Measurements from ENCODE around the gene SSBP2.

Gene SSBP2

GRCh38 chr5:81753429-81753828, 2.5 kb upstream of the SSBP2 start:
- DNase-seq (ENCODE audit: insufficient read length, low spot score) (no peak), FAIRE-seq (no peak)
- no peak for TF ChIP-seq CTCF (IDR thresholded peaks at IDR 0.05; ENCODE audit: insufficient read depth, missing control alignments)

- no peak for TF ChIP-seq CTCF (IDR thresholded peaks at IDR 0.05; ENCODE audit: insufficient read depth, missing control alignments)
- DNase-seq (ENCODE audit: insufficient read length, low spot score) (no peak), FAIRE-seq (no peak)
These were observed 1.7 kb upstream of the SSBP2 start for GRCh38 chr5:81752644-81752963.

DNA sequence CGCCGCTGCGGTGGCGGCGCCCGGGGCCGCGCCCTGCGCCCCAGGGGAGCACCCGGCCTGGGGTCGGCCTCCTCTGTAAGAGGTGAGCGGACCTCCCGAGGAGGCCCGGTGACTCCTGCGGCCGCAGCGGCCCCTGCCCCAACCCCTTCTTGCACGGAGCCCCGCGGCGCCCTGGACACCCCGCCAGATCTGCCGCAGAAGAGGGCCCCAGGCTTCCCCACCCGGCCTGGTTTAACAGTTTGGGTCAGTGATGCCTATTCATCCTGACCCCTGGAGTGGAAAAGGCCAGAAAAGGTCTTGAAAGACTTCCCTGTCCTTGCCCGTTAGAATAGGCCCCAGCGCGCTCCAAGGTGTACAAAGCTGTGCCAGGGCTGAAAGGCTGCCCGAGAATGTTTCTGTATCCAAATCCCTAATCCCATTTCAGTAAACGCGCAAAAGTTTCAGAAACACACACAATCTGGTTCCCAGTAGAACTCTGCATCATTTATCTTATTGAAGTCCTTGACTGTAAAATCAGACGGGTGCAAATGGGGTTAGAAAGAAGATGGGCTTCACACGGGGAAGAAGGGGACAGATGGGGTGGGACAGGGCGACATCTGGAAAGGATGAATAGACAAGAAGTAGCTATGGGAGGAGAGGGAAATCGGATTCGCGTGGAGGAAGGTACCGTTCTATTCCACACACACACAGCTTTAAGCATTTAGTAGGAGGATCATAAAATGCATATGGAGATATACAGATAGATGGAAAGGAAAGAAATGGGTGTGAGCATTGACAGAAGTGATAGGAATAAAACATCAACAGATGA, 1.1 kb upstream of the SSBP2 start:
- DNase-seq (ENCODE audit: insufficient read length, low spot score), result no peak
- peak; percentile 77 for FAIRE-seq
- TF ChIP-seq CTCF (IDR thresholded peaks at IDR 0.05; ENCODE audit: insufficient read depth, missing control alignments), result no peak

DNA sequence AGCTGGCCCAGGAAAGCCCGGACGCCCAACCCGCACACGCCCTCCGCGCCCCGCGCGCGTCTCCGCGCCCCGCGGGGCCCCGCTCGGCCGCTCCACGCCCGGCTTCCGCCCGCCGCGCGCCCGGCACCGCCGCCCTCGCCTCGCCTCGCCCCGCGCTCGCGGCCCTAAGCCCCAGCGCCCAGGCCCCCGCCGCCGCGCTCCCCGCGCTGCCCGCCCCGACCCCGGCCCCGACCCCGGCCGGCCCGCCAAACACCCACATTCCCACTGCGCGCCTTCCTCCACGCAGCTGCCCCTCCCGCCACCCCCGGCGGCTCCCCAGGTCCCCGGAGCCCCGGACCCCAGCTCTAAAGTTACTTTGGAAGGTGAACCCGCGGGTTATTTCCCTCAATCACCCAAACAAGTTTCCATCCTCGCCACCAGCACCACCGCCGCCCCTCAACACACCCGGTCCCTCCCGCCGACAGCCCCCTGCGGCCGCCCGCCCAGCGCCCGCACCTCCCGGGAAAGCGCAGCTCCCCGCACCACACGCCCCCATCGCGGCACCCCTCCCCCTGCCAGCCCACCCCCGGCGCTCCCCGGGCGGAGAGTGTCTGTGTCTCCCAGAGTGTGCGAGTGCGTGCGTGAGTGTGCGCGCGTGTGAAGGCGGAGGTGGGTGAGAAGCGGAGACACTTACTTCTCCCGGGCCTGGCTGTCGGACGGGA, 439 bp downstream of the SSBP2 start:
- DNase-seq (ENCODE audit: insufficient read length, low spot score) (no peak), FAIRE-seq (no peak)
- no peak for TF ChIP-seq CTCF (IDR thresholded peaks at IDR 0.05; ENCODE audit: insufficient read depth, missing control alignments)

GRCh38 chr5:81749561-81750307, 1.2 kb downstream of the SSBP2 start:
- FAIRE-seq, result no peak

GRCh38 chr5:81749192-81749560, 1.7 kb downstream of the SSBP2 start:
- DNase-seq (ENCODE audit: insufficient read length, low spot score), result no peak
- TF ChIP-seq CTCF (IDR thresholded peaks at IDR 0.05; ENCODE audit: insufficient read depth, missing control alignments), result no peak
- no peak for FAIRE-seq

More at GRCh38 chr5:81749561-81750307, 1.2 kb downstream of the SSBP2 start:
- no peak for TF ChIP-seq CTCF (IDR thresholded peaks at IDR 0.05; ENCODE audit: insufficient read depth, missing control alignments)
- no peak for DNase-seq (ENCODE audit: insufficient read length, low spot score)

Data from D721Med (cell line).